Coronary artery (tissue), 2 donors: Measurements from ENCODE around the gene RNF167.

Source experiments
- DNase-seq: peaks from one replicate; pipeline ENCODE4 v3.0.0-alpha.2; 2017; ENCODE audit warnings: low spot score
- H3K27ac ChIP-seq, 2 donors: fragments of 200-600 bp; sonication (generic); one replicate each; pipeline ENCODE4 v1.5.1; 2016 to 2019
- H3K4me3 ChIP-seq: fragments of 200-600 bp; sonication (generic); 2 replicates; pipeline ENCODE4 v1.5.1; 2016; ENCODE audit warnings: mild to moderate bottlenecking, moderate library complexity
- CTCF ChIP-seq: fragments of 200-600 bp; sonication (generic); IDR thresholded peaks from one replicate; pipeline ENCODE4 v1.5.1; 2019; ENCODE audit warnings: antibody characterized with exemption

RNF167 gene

GRCh38 chr17:4937553-4937952 lies 2.5 kb upstream of the RNF167 start:
- no peak for DNase-seq
- no peak overlapping the region for H3K4me3 ChIP-seq
- TF ChIP-seq CTCF, result no peak
- no peak overlapping the region for H3K27ac ChIP-seq

DNA sequence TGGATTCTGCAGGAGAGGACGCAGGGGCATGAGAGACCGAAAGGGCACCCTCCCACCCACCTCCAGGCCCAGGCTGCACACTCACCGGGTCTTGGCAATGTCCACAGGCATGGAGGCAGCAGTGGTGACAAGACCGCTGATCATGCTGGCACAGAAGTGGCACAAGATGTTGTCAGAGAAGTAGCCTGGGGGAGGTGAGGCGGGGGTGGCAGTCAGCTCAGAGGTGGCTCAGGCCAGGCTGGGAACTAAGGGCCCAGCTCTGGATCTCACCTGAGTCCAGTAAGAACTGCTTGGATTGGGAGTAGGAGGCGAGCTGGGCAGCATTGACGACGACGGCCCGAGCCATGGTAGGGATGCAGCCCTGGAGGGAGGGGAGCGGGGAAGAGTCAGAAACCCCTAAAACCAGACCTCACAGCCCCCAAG lies 2.0 kb upstream of the RNF167 start:
- Histone ChIP-seq H3K4me3 (peak overlapping the region; percentile 80), H3K27ac (peak overlapping the region in 1 of 2 donors; percentile 93)
- no peak for DNase-seq
- TF ChIP-seq CTCF, result no peak

- DNase-seq, result no peak
- H3K4me3 ChIP-seq, result peak overlapping the region; percentile 80
- H3K27ac ChIP-seq, result peak overlapping the region; percentile 86 to 93
- TF ChIP-seq CTCF, result no peak
Observed at GRCh38 chr17:4938688-4939545, 1.2 kb upstream of the RNF167 start.

- no peak for TF ChIP-seq CTCF
Observed at GRCh38 chr17:4939546-4939795, 597 bp upstream of the RNF167 start.

DNA sequence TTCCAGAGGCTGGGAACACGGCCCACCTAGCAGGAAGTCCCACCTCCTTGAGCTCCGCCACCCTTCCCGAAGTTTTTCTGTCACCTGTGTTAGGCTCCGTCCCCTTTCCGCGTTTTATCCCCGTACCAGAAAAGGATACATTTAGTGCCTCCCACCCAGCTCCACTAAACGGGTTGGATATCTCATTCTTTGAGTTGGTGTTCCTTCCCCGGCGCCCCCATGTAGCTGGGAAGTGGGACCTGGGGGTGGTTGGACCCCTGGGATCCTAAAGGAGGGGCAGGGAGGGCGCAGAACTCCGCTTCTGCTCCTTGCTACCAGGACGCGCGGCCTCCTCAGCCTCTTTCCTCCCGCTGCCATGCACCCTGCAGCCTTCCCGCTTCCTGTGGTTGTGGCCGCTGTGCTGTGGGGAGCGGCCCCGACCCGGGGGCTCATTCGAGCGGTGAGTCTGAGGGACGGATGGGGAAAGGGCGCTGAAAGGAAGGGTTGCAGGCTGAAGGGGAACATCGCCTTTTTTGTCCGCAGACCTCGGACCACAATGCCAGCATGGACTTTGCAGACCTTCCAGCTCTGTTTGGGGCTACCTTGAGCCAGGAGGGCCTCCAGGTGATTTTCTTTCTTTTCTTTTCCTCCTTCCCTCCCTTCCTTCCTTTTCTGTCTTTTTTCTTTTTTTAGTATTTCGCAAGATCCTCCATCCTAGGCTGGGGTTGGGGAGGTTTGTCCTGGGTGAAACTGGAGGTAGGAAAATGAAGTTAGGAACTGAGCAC lies 669 bp downstream of the RNF167 start:
- TF ChIP-seq CTCF, result no peak
- no peak for DNase-seq
- peak overlapping the region; percentile 80 for H3K4me3 ChIP-seq
- H3K27ac ChIP-seq, result peak overlapping the region; percentile 86 to 93

More at GRCh38 chr17:4939546-4939795, 597 bp upstream of the RNF167 start:
- H3K4me3 ChIP-seq, result peak overlapping the region; percentile 80
- no peak for DNase-seq
- H3K27ac ChIP-seq, result peak overlapping the region; percentile 86 to 93

DNA sequence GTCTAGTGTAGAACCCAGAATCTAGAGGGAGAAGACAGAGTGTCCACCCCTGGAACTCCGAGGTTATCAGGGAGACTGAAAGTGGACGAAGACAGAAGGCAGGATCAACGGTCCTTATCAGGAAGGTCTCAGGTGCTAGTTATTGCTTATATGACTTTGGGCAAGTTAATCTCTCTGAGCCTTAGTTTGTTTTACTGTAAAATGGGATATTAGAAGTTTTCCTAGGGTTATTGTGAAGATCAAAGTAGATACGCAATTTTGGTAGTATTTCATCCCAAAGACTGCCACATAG lies 1.2 kb downstream of the RNF167 start:
- no peak for TF ChIP-seq CTCF
- H3K27ac ChIP-seq, result no peak overlapping the region
- DNase-seq, result no peak
- peak overlapping the region; percentile 80 for H3K4me3 ChIP-seq
